BE2C (cell line): ENCODE measurements around the gene CLDN24.

ENCODE experiments used
- DNase-seq: peaks from one replicate; pipeline ENCODE4 v3.0.0-alpha.2; 2020
- H3K27me3 ChIP-seq: fragments of 250-450 bp; sonication (Bioruptor Pico); 2 replicates; pipeline ENCODE4 v1.5.1; 2020; ENCODE audit warnings: mild to moderate bottlenecking
- H3K36me3 ChIP-seq: fragments of 250-450 bp; sonication (Bioruptor Pico); 2 replicates; pipeline ENCODE4 v1.5.1; 2020; ENCODE audit warnings: mild to moderate bottlenecking
- H3K4me1 ChIP-seq: fragments of 250-450 bp; sonication (Bioruptor Pico); 2 replicates; pipeline ENCODE4 v1.5.1; 2020
- H3K4me3 ChIP-seq: 2 replicates; pipeline ENCODE4 v1.5.1; 2011; ENCODE audit warnings: low read depth, low read length
- H3K9me3 ChIP-seq: fragments of 250-450 bp; sonication (Bioruptor Pico); 2 replicates; pipeline ENCODE4 v1.5.1; 2020
- TF ChIP-seq, protein P1 (sequence below): IDR thresholded peaks from 2 replicates; pipeline ENCODE4 v1.5.1; 2012; ENCODE audit warnings: mild to moderate bottlenecking, low read depth, low read length

CLDN24 gene

DNA sequence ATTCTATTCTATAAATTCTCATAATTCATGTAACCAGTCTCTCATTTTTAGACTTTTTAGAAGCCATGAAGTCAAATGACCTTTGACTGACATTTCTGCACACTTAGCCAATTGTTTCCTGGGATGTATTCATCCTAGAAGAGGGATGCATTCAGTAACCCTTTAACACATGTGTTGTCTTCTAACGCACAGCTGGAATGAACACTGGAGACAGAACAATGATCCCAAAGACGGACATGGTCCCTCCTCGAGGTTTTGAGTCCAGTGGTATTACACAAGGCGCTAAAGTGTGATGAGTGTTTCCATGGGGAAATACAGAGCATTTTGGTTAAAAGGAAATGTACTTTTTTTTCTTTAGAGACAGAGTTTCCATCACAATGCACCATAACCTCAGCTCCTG is 39.8 kb upstream of the CLDN24 start:
- H3K27me3 ChIP-seq: no peaks in the 10 kb centered on the region
- no peaks in the 10 kb centered on the region for H3K36me3 ChIP-seq
- no peak overlapping the region for H3K4me3 ChIP-seq
- no peaks in the 10 kb centered on the region for H3K4me1 ChIP-seq
- H3K9me3 ChIP-seq: no peaks in the 10 kb centered on the region
- DNase-seq: no peak
- TF ChIP-seq, protein P1, sequence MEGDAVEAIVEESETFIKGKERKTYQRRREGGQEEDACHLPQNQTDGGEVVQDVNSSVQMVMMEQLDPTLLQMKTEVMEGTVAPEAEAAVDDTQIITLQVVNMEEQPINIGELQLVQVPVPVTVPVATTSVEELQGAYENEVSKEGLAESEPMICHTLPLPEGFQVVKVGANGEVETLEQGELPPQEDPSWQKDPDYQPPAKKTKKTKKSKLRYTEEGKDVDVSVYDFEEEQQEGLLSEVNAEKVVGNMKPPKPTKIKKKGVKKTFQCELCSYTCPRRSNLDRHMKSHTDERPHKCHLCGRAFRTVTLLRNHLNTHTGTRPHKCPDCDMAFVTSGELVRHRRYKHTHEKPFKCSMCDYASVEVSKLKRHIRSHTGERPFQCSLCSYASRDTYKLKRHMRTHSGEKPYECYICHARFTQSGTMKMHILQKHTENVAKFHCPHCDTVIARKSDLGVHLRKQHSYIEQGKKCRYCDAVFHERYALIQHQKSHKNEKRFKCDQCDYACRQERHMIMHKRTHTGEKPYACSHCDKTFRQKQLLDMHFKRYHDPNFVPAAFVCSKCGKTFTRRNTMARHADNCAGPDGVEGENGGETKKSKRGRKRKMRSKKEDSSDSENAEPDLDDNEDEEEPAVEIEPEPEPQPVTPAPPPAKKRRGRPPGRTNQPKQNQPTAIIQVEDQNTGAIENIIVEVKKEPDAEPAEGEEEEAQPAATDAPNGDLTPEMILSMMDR: no peak

DNA sequence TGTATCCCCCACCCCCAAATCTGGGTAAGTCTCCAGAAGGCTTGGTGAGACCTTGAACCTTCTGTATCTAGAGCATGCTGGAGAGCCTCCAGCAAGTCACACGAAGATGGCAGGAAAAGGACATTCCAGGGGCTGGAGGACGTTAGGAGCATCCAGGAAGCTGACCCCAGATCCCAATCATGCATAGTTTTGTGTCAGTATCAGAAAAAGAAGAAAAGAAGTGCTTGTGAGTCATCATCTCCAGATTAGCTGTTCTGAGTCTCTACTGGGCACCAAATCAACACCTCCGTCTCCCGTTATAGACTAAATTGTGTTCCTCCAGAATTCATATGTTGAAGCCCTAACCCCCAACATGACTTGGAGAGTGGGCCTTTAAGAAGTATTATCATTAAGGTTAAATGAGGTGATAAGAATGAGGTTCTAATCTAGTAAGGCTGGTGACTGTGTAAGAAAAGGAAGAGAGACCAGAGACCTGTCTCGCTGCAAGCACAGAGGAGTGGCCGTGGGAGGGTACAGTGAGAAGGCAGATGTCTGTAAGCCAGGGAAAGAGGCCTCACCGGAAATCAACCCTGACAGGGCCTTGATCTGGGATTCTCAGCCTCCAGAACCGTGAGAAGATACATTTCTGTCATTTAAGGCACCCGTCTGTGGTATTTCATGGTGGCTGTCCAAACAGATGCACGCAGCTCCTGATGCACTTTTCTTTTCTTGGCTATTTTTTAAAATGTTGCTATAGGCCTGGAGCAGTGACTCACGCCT is 38.1 kb upstream of the CLDN24 start:
- H3K9me3 ChIP-seq: no peaks in the 10 kb centered on the region
- no peaks in the 10 kb centered on the region for H3K27me3 ChIP-seq
- DNase-seq: no peak
- H3K36me3 ChIP-seq: no peaks in the 10 kb centered on the region
- no peak overlapping the region for H3K4me3 ChIP-seq
- TF ChIP-seq, protein P1: no peak
- no peaks in the 10 kb centered on the region; the same call in 1 of the 2 replicates for H3K4me1 ChIP-seq

DNA sequence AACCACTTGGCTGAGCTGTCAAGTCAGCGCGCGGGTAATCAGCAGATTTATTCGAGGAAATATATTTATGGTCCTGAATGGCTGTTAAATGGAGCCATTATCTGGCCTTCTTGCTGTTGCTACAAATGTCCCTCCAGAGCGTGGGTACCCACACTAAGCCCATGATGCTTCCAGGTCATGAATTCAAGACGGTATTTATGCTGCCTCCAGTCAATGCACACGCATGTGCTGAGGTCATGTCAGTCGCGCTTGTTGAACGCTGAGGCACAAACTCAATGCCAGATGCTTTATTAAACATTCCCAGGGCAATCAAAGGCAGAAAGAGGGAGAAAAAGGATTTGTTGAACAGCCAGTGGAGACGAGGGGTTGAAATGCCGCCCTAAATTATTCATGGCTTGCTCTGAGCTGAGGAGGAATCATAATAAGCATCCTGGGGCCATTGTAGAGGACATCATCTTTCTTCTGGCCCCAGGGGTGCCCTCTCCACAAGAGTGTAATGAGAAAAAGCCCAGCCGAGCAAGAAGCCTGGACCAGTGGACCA is 36.1 kb upstream of the CLDN24 start:
- Histone ChIP-seq H3K4me1 (no peaks in the 10 kb centered on the region; the same call in 1 of the 2 replicates), H3K9me3 (no peaks in the 10 kb centered on the region), H3K4me3 (no peak overlapping the region), H3K36me3 (no peaks in the 10 kb centered on the region), H3K27me3 (no peaks in the 10 kb centered on the region)
- no peak for DNase-seq
- TF ChIP-seq, protein P1: no peak

DNA sequence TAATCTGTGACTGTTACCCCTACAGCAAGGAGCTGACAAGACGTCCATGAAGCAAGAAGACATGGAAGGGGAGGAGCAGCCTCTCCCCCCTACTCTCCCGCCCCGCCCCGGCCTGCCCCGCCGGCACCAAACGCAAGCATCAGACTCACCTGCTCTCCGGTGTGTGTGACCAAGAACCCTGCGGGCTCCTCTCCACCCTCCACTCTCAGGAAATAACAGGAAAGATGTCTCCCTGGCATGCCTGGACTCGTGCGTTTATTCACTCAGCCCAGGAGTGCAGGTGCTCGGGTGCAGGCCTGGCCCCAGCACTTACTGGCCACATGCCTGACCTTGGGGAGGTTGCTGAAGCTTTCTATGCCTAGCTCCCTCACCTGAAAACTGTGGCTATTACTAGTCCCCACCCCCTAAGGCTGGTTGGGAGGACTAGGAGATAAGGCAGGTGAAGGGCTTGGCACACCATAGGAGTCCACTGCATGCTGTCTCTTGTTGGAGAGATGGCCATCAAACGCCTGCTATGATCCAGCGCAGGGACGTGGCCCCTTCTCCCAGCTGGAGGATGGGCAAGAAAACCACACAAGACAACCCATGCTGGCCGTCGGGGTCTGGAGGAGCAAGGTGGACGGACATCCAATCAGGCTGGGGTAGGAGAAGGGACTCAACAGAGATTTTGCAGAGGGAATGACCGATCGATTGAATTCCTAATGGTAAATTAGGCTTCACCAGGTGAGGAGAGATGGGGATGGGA is 34.9 kb upstream of the CLDN24 start:
- Histone ChIP-seq H3K36me3 (no peaks in the 10 kb centered on the region), H3K4me1 (no peaks in the 10 kb centered on the region; the same call in 1 of the 2 replicates), H3K9me3 (no peaks in the 10 kb centered on the region), H3K27me3 (no peaks in the 10 kb centered on the region), H3K4me3 (no peak overlapping the region)
- DNase-seq: no peak
- TF ChIP-seq, protein P1: no peak

DNA sequence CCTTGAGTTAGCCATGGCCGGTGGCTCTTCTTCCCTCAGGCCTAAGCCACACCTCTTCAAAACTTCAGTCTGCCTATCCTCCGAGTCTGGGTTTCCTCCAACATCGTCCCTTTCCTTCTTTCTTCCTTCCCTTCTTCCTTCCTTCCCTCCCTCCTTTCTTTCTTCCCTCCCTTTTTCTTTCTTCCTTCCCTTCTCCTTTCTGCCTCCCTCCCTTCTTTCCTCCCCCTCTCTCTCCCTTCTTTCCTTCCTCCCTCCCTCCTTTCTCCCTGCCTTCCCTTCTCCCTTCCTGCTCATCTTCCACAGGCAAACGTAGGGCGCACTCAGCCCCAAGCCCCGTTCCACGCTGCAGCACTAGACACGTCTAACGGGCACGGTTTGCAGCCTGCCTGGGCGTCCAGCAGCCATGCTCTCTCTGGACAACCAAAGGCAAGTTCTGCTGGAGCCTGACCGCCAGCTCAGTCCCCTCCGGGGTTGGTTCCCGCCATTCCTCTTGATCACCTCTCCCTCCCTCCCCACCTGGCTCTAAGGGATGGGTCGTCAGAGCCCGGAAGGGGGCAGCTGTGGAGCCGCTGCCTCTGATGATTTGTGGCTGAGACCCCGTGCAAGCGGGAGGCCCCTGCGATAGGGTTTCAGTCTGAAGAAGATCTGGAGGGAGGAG is 34.1 kb upstream of the CLDN24 start:
- H3K36me3 ChIP-seq: no peaks in the 10 kb centered on the region
- H3K9me3 ChIP-seq: no peaks in the 10 kb centered on the region
- H3K27me3 ChIP-seq: no peaks in the 10 kb centered on the region
- TF ChIP-seq, protein P1: no peak
- no peaks in the 10 kb centered on the region; the same call in 1 of the 2 replicates for H3K4me1 ChIP-seq
- no peak overlapping the region for H3K4me3 ChIP-seq
- no peak for DNase-seq
